Neural crest cell (in vitro differentiated cells): ENCODE results near the gene PPP2R2B. TPM values are rescaled to one million over a fixed set of nuclear protein-coding genes. Genes with fewer than 3 reads are reported as not detected.

Experiments used
- DNase-seq: peaks from one replicate; pipeline ENCODE4 v3.0.0; 2021; ENCODE audit warnings: low read depth, mixed read lengths, low spot score
- H3K27ac Mint-ChIP-seq: one replicate; pipeline ENCODE4 v1.8.0; 2021; ENCODE audit warnings: mild to moderate bottlenecking, mixed read lengths; ENCODE audit not compliant: unreplicated experiment
- H3K27me3 Mint-ChIP-seq: 2 replicates; pipeline ENCODE4 v1.8.0; 2021; ENCODE audit warnings: low read depth, mild to moderate bottlenecking, mixed read lengths
- H3K36me3 Mint-ChIP-seq: 2 replicates; pipeline ENCODE4 v1.8.0; 2021; ENCODE audit warnings: low read depth, mild to moderate bottlenecking, mixed read lengths
- H3K4me1 Mint-ChIP-seq: 2 replicates; pipeline ENCODE4 v1.8.0; 2021; ENCODE audit warnings: mixed read lengths
- H3K4me3 Mint-ChIP-seq: one replicate; pipeline ENCODE4 v1.8.0; 2021; ENCODE audit warnings: mild to moderate bottlenecking, mixed read lengths
- H3K9me3 Mint-ChIP-seq: 2 replicates; pipeline ENCODE4 v1.8.0; 2021; ENCODE audit warnings: mixed read lengths
- CTCF ChIP-seq: fragments of 200-600 bp; sonication (generic); conservative IDR thresholded peaks from 2 replicates; pipeline ENCODE4 v1.5.0; 2021; ENCODE audit warnings: antibody characterized with exemption, mild to moderate bottlenecking
- total RNA-seq: library from RNA; stranded (reverse); gene quantifications from 2 replicates; pipeline ENCODE4 v1.2.1, GENCODE V29; 2021

The PPP2R2B gene
- total RNA-seq, 1 donor from 2014 or later, result 4.9 TPM

DNA sequence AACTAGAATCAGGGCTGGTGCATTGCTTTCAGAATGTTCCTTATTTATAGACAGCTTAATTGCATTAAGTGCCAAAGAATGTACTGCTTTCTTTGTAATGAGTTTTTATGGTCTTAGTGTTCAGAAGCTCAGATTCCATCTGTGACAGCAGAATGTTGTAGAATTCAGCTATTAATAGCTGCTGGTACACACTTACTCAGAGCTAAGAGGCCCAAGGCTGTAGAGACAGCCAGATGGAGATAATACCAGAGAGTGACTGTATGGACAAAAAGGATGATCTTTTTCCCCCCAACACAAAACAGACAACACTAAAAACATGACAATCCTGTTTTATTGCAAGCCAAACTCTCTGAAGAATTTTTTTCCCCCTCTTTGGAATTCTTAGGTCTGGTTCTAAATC, 50.2 kb downstream of the PPP2R2B start:
- no peak overlapping the region for H3K27ac Mint-ChIP-seq
- TF ChIP-seq CTCF, result no peak
- H3K36me3 Mint-ChIP-seq, result no peaks in the 10 kb centered on the region
- peaks cover 8% of the 10 kb centered on the region for H3K4me1 Mint-ChIP-seq
- H3K4me3 Mint-ChIP-seq, result no peak overlapping the region
- no peak for DNase-seq
- peaks cover 2% of the 10 kb centered on the region for H3K9me3 Mint-ChIP-seq
- peaks cover 3% of the 10 kb centered on the region for H3K27me3 Mint-ChIP-seq

DNA sequence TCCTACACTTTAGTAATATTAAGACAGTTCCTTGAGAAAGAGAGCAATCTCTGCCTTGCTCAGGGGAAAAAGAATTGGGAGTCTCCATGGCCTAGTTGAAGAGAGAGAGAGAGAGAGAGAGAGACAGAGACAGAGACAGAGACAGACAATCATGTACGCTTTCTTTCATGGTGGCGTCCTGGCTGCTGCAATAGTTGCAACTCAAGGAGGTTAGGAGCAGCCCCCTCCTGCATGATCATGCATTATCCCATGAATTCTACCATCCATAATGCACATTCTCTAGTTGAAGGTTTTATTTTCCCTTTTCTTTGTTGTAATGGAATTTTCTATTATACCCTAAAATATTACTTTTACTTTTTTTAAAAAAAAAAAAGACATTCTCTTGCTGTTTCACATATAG, 50.7 kb downstream of the PPP2R2B start:
- peaks cover 8% of the 10 kb centered on the region for H3K4me1 Mint-ChIP-seq
- no peak for TF ChIP-seq CTCF
- peaks cover 2% of the 10 kb centered on the region for H3K9me3 Mint-ChIP-seq
- peak overlapping the region; percentile 5 for H3K27ac Mint-ChIP-seq
- H3K4me3 Mint-ChIP-seq, result no peak overlapping the region
- peaks cover 3% of the 10 kb centered on the region for H3K27me3 Mint-ChIP-seq
- no peak for DNase-seq
- no peaks in the 10 kb centered on the region for H3K36me3 Mint-ChIP-seq

DNA sequence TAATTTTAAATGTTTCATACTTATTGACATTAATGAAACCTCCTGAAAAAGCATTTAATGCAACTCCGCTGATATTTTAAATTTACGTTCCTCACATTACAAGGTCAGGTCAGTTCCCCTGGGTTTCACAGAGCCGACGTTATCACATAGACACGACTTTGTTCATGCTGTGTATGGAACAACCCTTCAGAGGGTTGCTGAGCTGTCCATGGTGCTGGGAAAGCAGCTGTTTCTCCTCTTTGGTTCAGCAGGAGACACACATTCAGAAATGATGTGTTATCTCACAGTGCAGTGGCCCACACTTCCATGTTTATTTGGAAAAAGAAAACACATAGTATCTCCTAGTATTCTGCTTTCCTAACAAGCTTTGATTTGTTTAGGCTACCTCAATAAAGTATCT, 53.5 kb downstream of the PPP2R2B start:
- Mint-ChIP-seq H3K9me3 (peaks cover 2% of the 10 kb centered on the region), H3K27ac (no peak overlapping the region), H3K36me3 (no peaks in the 10 kb centered on the region), H3K4me1 (peaks cover 8% of the 10 kb centered on the region), H3K27me3 (peaks cover 3% of the 10 kb centered on the region), H3K4me3 (no peak overlapping the region)
- DNase-seq, result peak; percentile 71
- no peak for TF ChIP-seq CTCF

GRCh38 chr5:146821732-146822131, 56.8 kb downstream of the PPP2R2B start:
- Mint-ChIP-seq H3K9me3 (peaks cover 2% of the 10 kb centered on the region), H3K27me3 (peaks cover 3% of the 10 kb centered on the region), H3K4me1 (peaks cover 4% of the 10 kb centered on the region), H3K4me3 (no peak overlapping the region), H3K36me3 (no peaks in the 10 kb centered on the region), H3K27ac (no peak overlapping the region)
- no peak for TF ChIP-seq CTCF
- no peak for DNase-seq

- Mint-ChIP-seq H3K4me1 (peaks cover 4% of the 10 kb centered on the region), H3K9me3 (peaks cover 2% of the 10 kb centered on the region), H3K27ac (no peak overlapping the region), H3K36me3 (no peaks in the 10 kb centered on the region), H3K27me3 (peaks cover 3% of the 10 kb centered on the region), H3K4me3 (no peak overlapping the region)
- no peak for DNase-seq
- no peak for TF ChIP-seq CTCF
Measured at GRCh38 chr5:146820987-146821386, 57.6 kb downstream of the PPP2R2B start.

DNA sequence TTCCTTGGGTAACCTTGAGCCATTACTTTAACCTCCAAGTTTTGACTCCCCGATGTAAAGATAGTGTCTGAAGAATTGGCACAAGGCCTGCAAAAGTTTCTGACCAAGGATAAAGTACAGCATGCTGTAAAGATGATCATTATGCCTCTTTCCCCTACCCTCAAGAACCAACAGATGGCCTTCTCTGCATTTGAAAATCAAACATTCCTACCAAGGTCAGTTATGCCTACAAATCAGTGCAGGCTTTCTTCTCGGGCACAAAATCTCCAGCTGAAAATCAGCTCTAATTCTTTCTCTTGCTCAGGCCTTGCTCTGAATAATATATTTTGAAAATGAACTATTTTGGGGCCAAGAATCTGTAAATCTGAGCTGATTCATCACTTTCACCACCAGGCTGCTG, 59.7 kb downstream of the PPP2R2B start:
- H3K27me3 Mint-ChIP-seq, result no peaks in the 10 kb centered on the region
- no peaks in the 10 kb centered on the region for H3K9me3 Mint-ChIP-seq
- no peak for TF ChIP-seq CTCF
- H3K4me3 Mint-ChIP-seq, result no peak overlapping the region
- no peak overlapping the region for H3K27ac Mint-ChIP-seq
- no peak for DNase-seq
- H3K4me1 Mint-ChIP-seq, result no peaks in the 10 kb centered on the region
- no peaks in the 10 kb centered on the region for H3K36me3 Mint-ChIP-seq
